ENCODE data around the gene TTYH1.

GRCh38 chr19:54436031-54436523 lies 20.8 kb downstream of the TTYH1 start:
- no peak for TF ChIP-seq POLR2A (IDR thresholded peaks at IDR 0.05; ENCODE audit: low read depth, low read length)
- TF ChIP-seq POLR2AphosphoS5 (IDR thresholded peaks at IDR 0.05; ENCODE audit: low read depth, low read length): no peak
